ENCODE measurements around the gene PROC. TPM values are rescaled to one million over a fixed set of nuclear protein-coding genes. Genes with fewer than 3 reads are reported as not detected.

The PROC gene
- total RNA-seq = not detected in 2 replicates

DNA sequence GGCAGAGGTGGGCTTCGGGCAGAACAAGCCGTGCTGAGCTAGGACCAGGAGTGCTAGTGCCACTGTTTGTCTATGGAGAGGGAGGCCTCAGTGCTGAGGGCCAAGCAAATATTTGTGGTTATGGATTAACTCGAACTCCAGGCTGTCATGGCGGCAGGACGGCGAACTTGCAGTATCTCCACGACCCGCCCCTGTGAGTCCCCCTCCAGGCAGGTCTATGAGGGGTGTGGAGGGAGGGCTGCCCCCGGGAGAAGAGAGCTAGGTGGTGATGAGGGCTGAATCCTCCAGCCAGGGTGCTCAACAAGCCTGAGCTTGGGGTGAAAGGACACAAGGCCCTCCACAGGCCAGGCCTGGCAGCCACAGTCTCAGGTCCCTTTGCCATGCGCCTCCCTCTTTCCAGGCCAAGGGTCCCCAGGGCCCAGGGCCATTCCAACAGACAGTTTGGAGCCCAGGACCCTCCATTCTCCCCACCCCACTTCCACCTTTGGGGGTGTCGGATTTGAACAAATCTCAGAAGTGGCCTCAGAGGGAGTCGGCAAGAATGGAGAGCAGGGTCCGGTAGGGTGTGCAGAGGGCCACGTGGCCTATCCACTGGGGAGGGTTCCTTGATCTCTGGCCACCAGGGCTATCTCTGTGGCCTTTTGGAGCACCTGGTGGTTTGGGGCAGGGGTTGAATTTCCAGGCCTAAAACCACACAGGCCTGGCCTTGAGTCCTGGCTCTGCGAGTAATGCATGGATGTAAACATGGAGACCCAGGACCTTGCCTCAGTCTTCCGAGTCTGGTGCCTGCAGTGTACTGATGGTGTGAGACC lies at the start of gene PROC:
Gene PROC, plus strand, starts transcription at position 128 of the 812 bp plus-strand sequence. CDS start 1,516 bp downstream, outside the sequence.

DNA sequence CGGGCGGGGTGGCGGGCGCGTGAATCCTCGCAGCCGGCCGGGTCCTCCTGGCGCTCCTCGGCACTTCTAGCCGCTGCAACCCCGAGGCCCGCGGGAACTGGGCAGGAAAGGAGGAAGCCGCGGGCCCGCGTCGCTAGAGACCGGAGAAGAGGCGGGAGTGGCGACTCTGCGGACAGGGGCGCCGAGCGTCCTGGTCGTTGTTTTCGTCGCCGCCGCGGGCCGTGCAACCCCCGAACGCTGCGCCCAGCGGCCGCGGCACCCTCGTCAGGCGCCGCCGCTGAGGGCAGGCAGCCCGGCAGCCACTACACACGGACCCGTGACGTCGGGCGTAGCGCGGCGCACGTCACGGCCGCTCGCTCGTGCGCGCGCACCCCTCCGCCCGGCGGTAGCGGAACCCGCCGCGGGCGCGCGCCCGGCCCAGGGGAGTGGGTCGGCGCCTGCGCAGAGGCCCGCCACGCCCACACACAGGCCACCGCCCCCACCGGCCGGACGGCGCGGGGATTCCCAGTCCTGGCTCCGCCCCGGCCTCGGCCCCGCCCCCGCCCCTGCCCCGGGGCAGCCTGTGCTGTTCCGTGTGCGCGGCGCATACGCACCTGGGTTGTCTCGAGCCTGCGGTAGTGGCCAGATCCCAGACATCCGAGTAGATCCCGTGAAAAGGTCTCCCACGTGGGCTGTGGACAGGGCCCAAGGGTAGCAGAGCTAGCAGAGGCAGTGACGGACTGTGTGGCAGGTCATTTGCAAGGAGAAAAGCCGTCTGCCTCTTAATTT lies 30.4 kb upstream of the PROC start, which contains the start of gene MAP3K2:
Gene MAP3K2, minus strand, starts transcription at position 321 of the 768 bp plus-strand sequence. CDS start 44,846 bp downstream, outside the sequence.

Other genes with a start within 250 kb of the PROC start
- not detected in 2 replicates for gene CYP27C1, start 198.1 kb upstream of the PROC start, total RNA-seq
- gene ERCC3, start 124.3 kb upstream of the PROC start, total RNA-seq = 53.6 and 63.7 TPM in 2 replicates
- 40.1 and 50.0 TPM in 2 replicates for gene MAP3K2, start 30.5 kb upstream of the PROC start, total RNA-seq
- gene IWS1, start 108.1 kb downstream of the PROC start, total RNA-seq = 46.9 and 51.2 TPM in 2 replicates
- under 0.01 and 0.12 TPM in 2 replicates for gene MYO7B, start 117.3 kb downstream of the PROC start, total RNA-seq
- gene GPR17, start 227.7 kb downstream of the PROC start, total RNA-seq = not detected in 2 replicates

All from uterine smooth muscle cell (primary cell).